Thoracic aorta (tissue), 2 donors: Measurements from ENCODE around the gene CHEK1. TPM values are rescaled to one million over a fixed set of nuclear protein-coding genes. Genes with fewer than 3 reads are reported as not detected.
A peak's percentile ranks its signal among the peaks of the same experiment; 100 is the strongest.

Source experiments
- ATAC-seq: fragments of 150-250 bp; one replicate; pipeline ENCODE4 v1.8.0; 2017; ENCODE audit warnings: low read depth; ENCODE audit not compliant: insufficient number of reproducible peaks, low FRiP score
- DNase-seq: peaks from one replicate; pipeline ENCODE4 v3.0.0-alpha.2; 2020; ENCODE audit warnings: low spot score
- H3K27ac ChIP-seq, 2 donors: fragments of 200-600 bp; sonication (generic); 1 replicate in 1 of 2; 2 replicates in 1 of 2; pipeline ENCODE4 v1.5.1; 2016; ENCODE audit warnings: mild to moderate bottlenecking in 2 of 2, moderate library complexity in 2 of 2
- H3K27me3 ChIP-seq: fragments of 200-600 bp; sonication (generic); replicated peaks from 2 replicates; pipeline ENCODE4 v1.6.0; 2016; ENCODE audit warnings: mild to moderate bottlenecking; ENCODE audit not compliant: insufficient read depth
- H3K36me3 ChIP-seq: fragments of 200-600 bp; sonication (generic); one replicate; pipeline ENCODE4 v1.5.1; 2016
- H3K4me1 ChIP-seq, 2 donors: fragments of 200-600 bp; sonication (generic); 1 replicate in 1 of 2; 2 replicates in 1 of 2; pipeline versions ENCODE4 v1.5.1 to v1.6.0; 2016; ENCODE audit warnings: low read depth in 2 of 2, mild to moderate bottlenecking in 1 of 2; ENCODE audit not compliant: control insufficient read depth in 1 of 2
- H3K4me3 ChIP-seq: fragments of 200-600 bp; sonication (generic); 2 replicates; pipeline ENCODE4 v1.5.1; 2016; ENCODE audit warnings: mild to moderate bottlenecking
- H3K9me3 ChIP-seq: fragments of 200-600 bp; sonication (generic); 2 replicates; pipeline ENCODE4 v1.5.1; 2016
- total RNA-seq, 2 donors: library from RNA; depleted of rRNA; stranded (reverse); fragments of >200 nt; gene quantifications; one replicate each; pipeline versions ENCODE4 v1.1.0 to v1.2.3, GENCODE V29; 2016
- TF ChIP-seq, protein P1 (sequence below): fragments of 200-600 bp; sonication (generic); IDR thresholded peaks from one replicate; pipeline ENCODE4 v1.5.1; 2019; ENCODE audit warnings: antibody characterized with exemption

The CHEK1 gene
- total RNA-seq, 2 donors from 2014 or later: 0.41 to 3.5 TPM

DNA sequence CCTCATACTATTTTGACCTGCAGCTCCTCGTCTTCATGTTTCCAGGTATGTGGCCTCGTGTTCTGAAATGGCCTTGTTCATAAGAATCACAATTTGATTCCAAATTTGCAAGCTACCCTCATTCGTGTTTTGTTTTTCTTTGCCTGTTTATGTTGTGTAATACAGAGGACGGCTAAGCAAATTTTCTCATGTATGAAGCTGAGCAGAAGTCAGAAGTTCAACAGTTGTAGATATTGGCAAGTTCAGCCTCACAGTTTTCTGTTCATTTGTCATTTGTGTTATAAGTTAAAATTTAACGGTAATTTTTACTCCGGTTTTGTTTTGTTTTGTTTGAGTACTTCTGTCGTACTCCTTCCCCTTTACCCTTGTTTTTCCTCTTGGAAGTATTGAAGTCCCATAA lies 15.4 kb upstream of the CHEK1 start:
- no peak for ATAC-seq
- peaks cover 72% of the 10 kb centered on the region for H3K36me3 ChIP-seq

DNA sequence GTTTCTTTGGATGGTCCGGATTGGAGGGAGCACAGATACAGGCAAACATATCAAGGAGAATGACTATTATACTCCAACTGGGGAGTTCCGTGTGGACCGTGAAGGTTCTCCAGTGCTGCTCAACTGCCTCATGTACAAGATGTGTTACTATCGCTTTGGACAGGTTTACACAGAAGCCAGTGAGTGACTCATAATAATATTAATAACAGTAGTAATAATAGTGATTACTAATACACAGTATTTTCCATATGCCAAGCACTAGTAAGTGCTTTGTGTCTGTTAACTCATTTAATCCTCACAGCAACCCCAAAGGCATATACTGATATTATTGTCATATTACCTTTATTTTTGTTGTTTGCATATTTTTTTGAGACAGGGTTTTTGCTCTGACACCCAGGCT lies 6.6 kb upstream of the CHEK1 start:
- DNase-seq: no peak
- Histone ChIP-seq H3K4me1 (peaks cover 8 to 9% of the 10 kb centered on the region in 2 donors), H3K9me3 (no peaks in the 10 kb centered on the region), H3K36me3 (peaks cover 51% of the 10 kb centered on the region), H3K4me3 (no peak overlapping the region), H3K27me3 (no peaks in the 10 kb centered on the region), H3K27ac (no peak overlapping the region)
- TF ChIP-seq, protein P1, sequence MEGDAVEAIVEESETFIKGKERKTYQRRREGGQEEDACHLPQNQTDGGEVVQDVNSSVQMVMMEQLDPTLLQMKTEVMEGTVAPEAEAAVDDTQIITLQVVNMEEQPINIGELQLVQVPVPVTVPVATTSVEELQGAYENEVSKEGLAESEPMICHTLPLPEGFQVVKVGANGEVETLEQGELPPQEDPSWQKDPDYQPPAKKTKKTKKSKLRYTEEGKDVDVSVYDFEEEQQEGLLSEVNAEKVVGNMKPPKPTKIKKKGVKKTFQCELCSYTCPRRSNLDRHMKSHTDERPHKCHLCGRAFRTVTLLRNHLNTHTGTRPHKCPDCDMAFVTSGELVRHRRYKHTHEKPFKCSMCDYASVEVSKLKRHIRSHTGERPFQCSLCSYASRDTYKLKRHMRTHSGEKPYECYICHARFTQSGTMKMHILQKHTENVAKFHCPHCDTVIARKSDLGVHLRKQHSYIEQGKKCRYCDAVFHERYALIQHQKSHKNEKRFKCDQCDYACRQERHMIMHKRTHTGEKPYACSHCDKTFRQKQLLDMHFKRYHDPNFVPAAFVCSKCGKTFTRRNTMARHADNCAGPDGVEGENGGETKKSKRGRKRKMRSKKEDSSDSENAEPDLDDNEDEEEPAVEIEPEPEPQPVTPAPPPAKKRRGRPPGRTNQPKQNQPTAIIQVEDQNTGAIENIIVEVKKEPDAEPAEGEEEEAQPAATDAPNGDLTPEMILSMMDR: no peak
- no peak for ATAC-seq

More for the DNA sequence above, 15.4 kb upstream of the CHEK1 start:
- no peaks in the 10 kb centered on the region for H3K4me1 ChIP-seq
- TF ChIP-seq, protein P1: no peak
- no peak overlapping the region for H3K4me3 ChIP-seq
- H3K9me3 ChIP-seq: no peaks in the 10 kb centered on the region
- DNase-seq: no peak
- no peaks in the 10 kb centered on the region for H3K27me3 ChIP-seq
- H3K27ac ChIP-seq: no peak overlapping the region

DNA sequence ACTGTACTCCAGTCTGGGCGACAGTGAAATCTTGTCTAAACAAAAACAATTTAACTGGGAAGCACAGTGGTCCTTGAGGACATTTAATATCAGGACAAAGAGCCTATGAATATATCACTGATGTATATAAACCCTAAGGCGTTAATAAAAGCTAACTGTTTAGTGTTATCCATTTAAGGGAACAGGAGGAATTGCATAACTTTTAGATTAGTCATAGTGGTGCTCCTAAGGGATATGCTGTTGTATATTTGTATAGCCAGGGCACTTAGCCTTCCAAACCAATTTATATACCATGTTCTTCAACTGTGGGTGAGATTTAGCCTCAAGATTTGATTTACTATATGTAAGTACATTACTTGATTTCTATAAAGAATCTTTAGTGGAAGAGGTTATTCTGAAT lies 3.0 kb upstream of the CHEK1 start:
- Histone ChIP-seq H3K27ac (peak overlapping the region; percentile 19 to 99), H3K27me3 (no peaks in the 10 kb centered on the region), H3K36me3 (peaks cover 28% of the 10 kb centered on the region), H3K4me3 (no peak overlapping the region), H3K9me3 (no peaks in the 10 kb centered on the region), H3K4me1 (peaks cover 17 to 36% of the 10 kb centered on the region in 2 donors)
- ATAC-seq: no peak
- no peak for DNase-seq
- TF ChIP-seq, protein P1: no peak

DNA sequence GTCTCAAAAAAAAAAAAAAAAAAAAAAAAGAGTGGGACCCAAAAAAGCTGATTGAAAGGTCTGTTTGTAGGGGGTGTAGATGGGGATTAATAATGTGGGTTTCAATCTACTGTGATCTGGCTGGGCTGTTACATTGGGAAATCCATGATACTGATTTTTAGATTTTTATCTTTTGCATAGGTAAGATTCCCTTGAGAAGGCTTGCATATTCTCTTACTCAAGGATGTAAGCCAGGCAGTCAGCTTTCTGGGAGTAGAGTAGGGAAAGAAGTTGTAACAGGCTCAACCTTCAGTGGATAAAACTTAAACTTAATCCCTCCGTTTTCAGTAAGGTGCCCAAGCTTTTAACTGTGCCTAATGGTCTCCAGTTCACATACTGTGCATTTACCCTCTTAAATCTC lies 1.9 kb upstream of the CHEK1 start:
- Histone ChIP-seq H3K4me1 (peaks cover 17 to 38% of the 10 kb centered on the region in 2 donors), H3K9me3 (no peaks in the 10 kb centered on the region), H3K4me3 (no peak overlapping the region), H3K27ac (peak overlapping the region; percentile 94 to 99), H3K27me3 (no peaks in the 10 kb centered on the region), H3K36me3 (peaks cover 26% of the 10 kb centered on the region)
- DNase-seq: no peak
- TF ChIP-seq, protein P1: no peak
- ATAC-seq: no peak

DNA sequence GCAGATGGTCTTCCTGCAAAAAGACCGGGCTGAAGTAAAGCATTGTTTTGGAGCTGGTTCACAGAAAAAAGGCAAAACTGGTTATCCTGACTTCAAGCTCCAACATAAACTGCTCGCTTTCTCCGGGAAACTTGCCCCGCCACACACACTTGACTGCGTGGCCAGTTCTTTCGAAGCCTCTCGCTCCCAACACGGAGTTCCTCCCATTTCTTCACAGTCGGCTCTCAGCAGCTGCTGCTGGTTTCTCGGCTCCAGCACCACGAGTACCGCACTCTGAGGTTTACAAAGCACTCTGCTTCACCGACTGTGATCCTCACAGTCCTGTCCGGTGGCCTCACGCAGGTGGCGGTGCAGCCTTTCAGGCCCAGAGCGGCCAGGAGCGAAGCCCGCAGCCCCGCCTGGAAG lies 264 bp downstream of the CHEK1 start:
- Histone ChIP-seq H3K4me1 (peaks cover 17 to 38% of the 10 kb centered on the region in 2 donors), H3K9me3 (no peaks in the 10 kb centered on the region), H3K27ac (peak overlapping the region; percentile 94 to 99), H3K27me3 (no peaks in the 10 kb centered on the region), H3K36me3 (peaks cover 15% of the 10 kb centered on the region), H3K4me3 (peak overlapping the region; percentile 96)
- DNase-seq: no peak
- TF ChIP-seq, protein P1: no peak
- ATAC-seq: peak; percentile 23
